GM12878 (cell line): ENCODE data around the gene ACKR2.

Experiments used
- BHLHE40 ChIP-seq, 2 experiments: fragments of 450-650 bp in 1 of 2; IDR thresholded peaks; 2 replicates each; pipeline ENCODE4 v1.6.1; 2011 to 2017; ENCODE audit warnings: low read depth in 2 of 2, borderline replicate concordance in 1 of 2, improper control_type of control experiment in 1 of 2, low read length in 1 of 2, mild to moderate bottlenecking in 1 of 2
- EP300 ChIP-seq, 2 experiments: fragments of 150-350 bp in 1 of 2; IDR thresholded peaks; 2 replicates each; pipeline ENCODE4 v1.6.1; 2011 to 2012; ENCODE audit warnings: low read depth in 2 of 2, low read length in 2 of 2, borderline replicate concordance in 1 of 2, improper control_type of control experiment in 1 of 2, inconsistent platforms in 1 of 2; ENCODE audit not compliant: control insufficient read depth in 1 of 2
- ETV6 ChIP-seq, 2 experiments: fragments of 450-650 bp in 1 of 2; IDR thresholded peaks in 1 of 2; conservative IDR thresholded peaks in 1 of 2; 2 replicates each; pipeline ENCODE4 v1.6.1; 2014; ENCODE audit warnings: antibody characterized with exemption in 1 of 2, borderline replicate concordance in 1 of 2, low read depth in 1 of 2, mild to moderate bottlenecking in 1 of 2, moderate library complexity in 1 of 2
- EZH2 ChIP-seq: IDR thresholded peaks from 2 replicates; pipeline ENCODE4 v1.6.1; 2012; ENCODE audit warnings: low read depth, mild to moderate bottlenecking, control low read depth, inconsistent platforms, low read length, borderline replicate concordance; ENCODE audit not compliant: control insufficient read depth
- FOS ChIP-seq: IDR thresholded peaks from 3 replicates; pipeline ENCODE4 v1.6.1; 2011; ENCODE audit warnings: borderline replicate concordance; ENCODE audit not compliant: insufficient read length; ENCODE audit errors: extremely low read depth
- JUND ChIP-seq: IDR thresholded peaks from 2 replicates; pipeline ENCODE4 v1.6.1; 2012; ENCODE audit warnings: low read depth, mild to moderate bottlenecking, low read length, improper control_type of control experiment, moderate library complexity
- LARP7 ChIP-seq: fragments of 450-650 bp; IDR thresholded peaks from 2 replicates; pipeline ENCODE4 v1.6.1; 2017; ENCODE audit warnings: mild to moderate bottlenecking
- NFIC ChIP-seq: IDR thresholded peaks from 2 replicates; pipeline ENCODE4 v1.6.1; 2012; ENCODE audit warnings: low read depth, mild to moderate bottlenecking, inconsistent platforms, low read length, moderate library complexity
- RCOR1 ChIP-seq: conservative IDR thresholded peaks from 2 replicates; pipeline ENCODE4 v1.6.1; 2012; ENCODE audit warnings: low read depth, low read length, improper control_type of control experiment
- TCF12 ChIP-seq: IDR thresholded peaks from 2 replicates; pipeline ENCODE4 v1.6.1; 2011; ENCODE audit warnings: low read depth, mild to moderate bottlenecking, low read length
- ZSCAN29 ChIP-seq: fragments of 450-650 bp; IDR thresholded peaks from 2 replicates; pipeline ENCODE4 v1.6.1; 2017; ENCODE audit warnings: mild to moderate bottlenecking, moderate library complexity
- TF ChIP-seq, protein P1 (sequence below), 3 experiments: IDR thresholded peaks in 2 of 3; conservative IDR thresholded peaks in 1 of 3; 2 replicates each; pipeline ENCODE4 v1.5.1; 2011; ENCODE audit warnings: low read depth in 3 of 3, low read length in 3 of 3, mild to moderate bottlenecking in 3 of 3, control low read depth in 2 of 3, moderate library complexity in 2 of 3, inconsistent platforms in 1 of 3, mixed read lengths in 1 of 3; ENCODE audit not compliant: control insufficient read depth in 2 of 3, insufficient read depth in 1 of 3; ENCODE audit errors: extremely low read depth in 1 of 3
- TF ChIP-seq, protein P2 (sequence below): IDR thresholded peaks from 2 replicates; pipeline ENCODE4 v1.6.1; 2012; ENCODE audit warnings: low read depth, low read length, improper control_type of control experiment
- TF ChIP-seq, protein P3 (sequence below): fragments of 450-650 bp; IDR thresholded peaks from 2 replicates; pipeline ENCODE4 v1.6.1; 2017; ENCODE audit warnings: mild to moderate bottlenecking

DNA sequence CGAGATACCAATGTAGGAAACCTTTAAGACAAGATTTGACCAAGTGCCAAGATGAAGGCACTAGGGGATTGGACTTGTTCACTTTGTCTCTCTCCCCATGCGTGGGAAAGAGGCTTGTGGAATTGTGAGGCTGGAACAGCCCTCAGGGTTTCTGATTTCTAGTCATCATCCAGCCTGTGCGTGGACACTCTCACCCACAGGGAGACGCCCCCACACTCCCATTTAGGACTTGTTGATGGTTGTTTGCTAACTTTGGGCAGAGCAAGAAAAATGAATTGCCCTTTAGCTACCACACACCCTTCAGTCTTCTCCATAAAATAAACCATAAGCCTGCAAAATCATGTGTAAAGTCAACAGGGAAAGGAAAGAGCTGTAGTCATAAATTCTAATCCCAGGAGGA lies 18.4 kb downstream of the ACKR2 start:
- TF ChIP-seq, protein P1, sequence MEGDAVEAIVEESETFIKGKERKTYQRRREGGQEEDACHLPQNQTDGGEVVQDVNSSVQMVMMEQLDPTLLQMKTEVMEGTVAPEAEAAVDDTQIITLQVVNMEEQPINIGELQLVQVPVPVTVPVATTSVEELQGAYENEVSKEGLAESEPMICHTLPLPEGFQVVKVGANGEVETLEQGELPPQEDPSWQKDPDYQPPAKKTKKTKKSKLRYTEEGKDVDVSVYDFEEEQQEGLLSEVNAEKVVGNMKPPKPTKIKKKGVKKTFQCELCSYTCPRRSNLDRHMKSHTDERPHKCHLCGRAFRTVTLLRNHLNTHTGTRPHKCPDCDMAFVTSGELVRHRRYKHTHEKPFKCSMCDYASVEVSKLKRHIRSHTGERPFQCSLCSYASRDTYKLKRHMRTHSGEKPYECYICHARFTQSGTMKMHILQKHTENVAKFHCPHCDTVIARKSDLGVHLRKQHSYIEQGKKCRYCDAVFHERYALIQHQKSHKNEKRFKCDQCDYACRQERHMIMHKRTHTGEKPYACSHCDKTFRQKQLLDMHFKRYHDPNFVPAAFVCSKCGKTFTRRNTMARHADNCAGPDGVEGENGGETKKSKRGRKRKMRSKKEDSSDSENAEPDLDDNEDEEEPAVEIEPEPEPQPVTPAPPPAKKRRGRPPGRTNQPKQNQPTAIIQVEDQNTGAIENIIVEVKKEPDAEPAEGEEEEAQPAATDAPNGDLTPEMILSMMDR (IDR thresholded peaks at IDR 0.05 in 2 of 3, conservative IDR thresholded peaks at IDR 0.05 in 1 of 3; ENCODE audit: control insufficient read depth in 2 of 3, extremely low read depth in 1 of 3, insufficient read depth in 1 of 3, low read depth in 3 of 3, low read length in 3 of 3): no peak
- TF ChIP-seq, protein P2, sequence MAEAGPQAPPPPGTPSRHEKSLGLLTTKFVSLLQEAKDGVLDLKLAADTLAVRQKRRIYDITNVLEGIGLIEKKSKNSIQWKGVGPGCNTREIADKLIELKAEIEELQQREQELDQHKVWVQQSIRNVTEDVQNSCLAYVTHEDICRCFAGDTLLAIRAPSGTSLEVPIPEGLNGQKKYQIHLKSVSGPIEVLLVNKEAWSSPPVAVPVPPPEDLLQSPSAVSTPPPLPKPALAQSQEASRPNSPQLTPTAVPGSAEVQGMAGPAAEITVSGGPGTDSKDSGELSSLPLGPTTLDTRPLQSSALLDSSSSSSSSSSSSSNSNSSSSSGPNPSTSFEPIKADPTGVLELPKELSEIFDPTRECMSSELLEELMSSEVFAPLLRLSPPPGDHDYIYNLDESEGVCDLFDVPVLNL: no peak
- TF ChIP-seq TCF12: no peak
- no peak for TF ChIP-seq JUND
- TF ChIP-seq EP300 (IDR thresholded peaks at IDR 0.05; ENCODE audit: borderline replicate concordance in 1 of 2, control insufficient read depth in 1 of 2, low read depth in 2 of 2, low read length in 2 of 2): no peak
- TF ChIP-seq RCOR1: no peak
- TF ChIP-seq, protein P3, sequence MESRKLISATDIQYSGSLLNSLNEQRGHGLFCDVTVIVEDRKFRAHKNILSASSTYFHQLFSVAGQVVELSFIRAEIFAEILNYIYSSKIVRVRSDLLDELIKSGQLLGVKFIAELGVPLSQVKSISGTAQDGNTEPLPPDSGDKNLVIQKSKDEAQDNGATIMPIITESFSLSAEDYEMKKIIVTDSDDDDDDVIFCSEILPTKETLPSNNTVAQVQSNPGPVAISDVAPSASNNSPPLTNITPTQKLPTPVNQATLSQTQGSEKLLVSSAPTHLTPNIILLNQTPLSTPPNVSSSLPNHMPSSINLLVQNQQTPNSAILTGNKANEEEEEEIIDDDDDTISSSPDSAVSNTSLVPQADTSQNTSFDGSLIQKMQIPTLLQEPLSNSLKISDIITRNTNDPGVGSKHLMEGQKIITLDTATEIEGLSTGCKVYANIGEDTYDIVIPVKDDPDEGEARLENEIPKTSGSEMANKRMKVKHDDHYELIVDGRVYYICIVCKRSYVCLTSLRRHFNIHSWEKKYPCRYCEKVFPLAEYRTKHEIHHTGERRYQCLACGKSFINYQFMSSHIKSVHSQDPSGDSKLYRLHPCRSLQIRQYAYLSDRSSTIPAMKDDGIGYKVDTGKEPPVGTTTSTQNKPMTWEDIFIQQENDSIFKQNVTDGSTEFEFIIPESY: no peak
- TF ChIP-seq LARP7: no peak
- no peak for TF ChIP-seq FOS
- TF ChIP-seq BHLHE40 (IDR thresholded peaks at IDR 0.05; ENCODE audit: borderline replicate concordance in 1 of 2, low read depth in 2 of 2, low read length in 1 of 2): no peak
- TF ChIP-seq ETV6 (conservative IDR thresholded peaks at IDR 0.05 in 1 of 2, IDR thresholded peaks at IDR 0.05 in 1 of 2; ENCODE audit: borderline replicate concordance in 1 of 2, low read depth in 1 of 2): no peak
- TF ChIP-seq NFIC: no peak
- TF ChIP-seq ZSCAN29: no peak
- no peak for TF ChIP-seq EZH2
